Activated CD8-positive, alpha-beta memory T cell treated with anti-CD3 and anti-CD28 coated beads, Interleukin-2, amount 50 U/mL, for 48 hours (primary cell): Measurements from ENCODE around the gene CTSH.
A peak's percentile ranks its signal among the peaks of the same experiment; 100 is the strongest.

ENCODE experiments used
- DNase-seq: peaks from one replicate; pipeline ENCODE4 v3.0.0-alpha.2; 2020

Gene CTSH

DNA sequence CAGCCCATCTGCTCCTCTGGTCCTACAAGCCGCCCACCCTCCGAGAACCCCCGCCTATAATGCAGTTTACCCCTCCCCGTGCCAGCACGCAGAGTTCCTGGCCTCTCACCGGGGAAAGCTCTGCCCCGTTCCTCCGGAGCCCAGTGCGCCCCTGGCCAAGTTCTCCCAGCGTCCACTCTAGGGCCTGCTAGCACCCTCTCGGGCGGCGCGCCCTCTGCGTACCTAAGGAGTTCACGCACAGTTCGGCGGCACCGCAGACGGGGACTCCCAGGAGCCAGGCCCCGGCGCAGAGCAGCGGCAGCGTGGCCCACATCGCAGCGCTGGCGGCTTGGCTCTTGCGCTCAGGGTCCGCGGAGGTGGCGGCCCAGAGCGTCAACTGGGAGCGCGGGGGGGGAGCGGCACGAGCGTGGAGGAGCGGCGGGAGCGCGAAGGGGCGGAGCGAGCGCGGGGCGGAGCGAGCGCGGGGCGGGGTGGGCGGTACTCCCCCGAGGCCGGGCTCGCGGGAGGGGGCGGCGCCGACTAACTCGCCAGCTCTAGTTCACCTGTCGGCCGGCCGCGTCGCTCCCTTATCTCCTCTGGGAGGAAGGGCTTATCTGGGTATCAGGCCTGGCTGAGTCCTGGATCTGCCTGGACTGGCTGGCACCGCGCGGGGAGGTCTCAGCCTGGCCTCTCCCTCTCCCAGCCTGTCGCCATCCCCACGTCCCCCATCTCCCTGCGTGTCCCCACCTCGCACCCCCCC lies at the start of gene CTSH:
CTSH (minus strand) TSS at position 378 of the 739 bp plus-strand sequence; CDS start at position 313, 65 bp downstream.
- DNase-seq: peak; percentile 86

GRCh38 chr15:78993931-78994530 lies 49.2 kb upstream of the CTSH start:
- DNase-seq: no peak

GRCh38 chr15:78993257-78993930 lies 48.5 kb upstream of the CTSH start:
- DNase-seq: no peak

- no peak for DNase-seq
Measured at GRCh38 chr15:78992416-78993256, 47.8 kb upstream of the CTSH start.

DNA sequence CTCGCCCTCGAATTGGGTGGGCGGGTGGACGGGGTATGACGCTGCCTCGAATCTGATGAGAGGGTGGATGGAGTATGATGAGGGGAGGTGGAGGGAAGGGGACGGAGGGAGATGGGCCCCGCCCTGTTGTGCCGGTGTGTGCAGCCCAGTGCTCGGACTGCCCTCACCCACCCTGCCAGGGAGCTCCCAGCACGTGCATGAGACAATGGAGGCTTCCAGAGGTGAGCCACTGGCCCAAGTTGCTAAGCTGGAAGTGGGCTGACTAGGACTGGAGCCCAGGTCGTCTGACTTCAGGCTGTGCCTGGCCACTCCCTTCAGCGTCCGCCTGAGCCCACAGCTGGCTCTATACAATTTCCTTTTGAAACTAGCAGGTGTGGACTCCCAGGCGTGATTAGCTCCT lies 47.0 kb upstream of the CTSH start:
- DNase-seq: no peak

GRCh38 chr15:78991476-78991875 lies 46.6 kb upstream of the CTSH start:
- DNase-seq: no peak

- no peak for DNase-seq
Measured at GRCh38 chr15:78990278-78990677, 45.4 kb upstream of the CTSH start.

DNA sequence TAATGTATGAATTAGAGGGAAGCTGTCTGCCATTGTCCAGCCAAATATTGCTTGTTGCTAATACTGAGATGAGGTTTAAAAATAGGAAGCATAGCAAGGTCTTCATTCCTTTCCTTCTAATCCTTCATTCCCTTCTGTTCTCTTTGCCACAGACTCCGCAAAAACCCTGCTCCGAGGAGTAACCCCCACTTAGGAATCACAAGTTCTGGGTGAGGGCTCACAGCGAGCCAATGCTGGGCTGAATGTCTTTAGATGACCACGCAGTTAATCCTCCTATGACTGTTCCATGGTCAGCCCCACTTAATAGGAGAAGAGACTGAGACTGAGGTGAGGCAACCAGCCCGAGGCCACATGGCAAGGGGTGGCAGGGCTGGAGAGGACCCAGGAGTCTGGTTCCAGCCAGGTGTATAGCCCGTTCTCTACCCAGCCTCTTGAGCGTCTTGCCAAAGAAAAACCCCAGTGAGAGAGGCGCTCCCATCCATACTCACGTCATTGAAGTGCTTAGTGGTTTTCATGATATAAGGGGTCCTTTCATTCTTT lies 44.9 kb upstream of the CTSH start:
- DNase-seq: no peak

- DNase-seq: no peak
Measured at GRCh38 chr15:78988361-78988911, 43.6 kb upstream of the CTSH start.

GRCh38 chr15:78987556-78988360 lies 42.9 kb upstream of the CTSH start:
- DNase-seq: no peak

DNA sequence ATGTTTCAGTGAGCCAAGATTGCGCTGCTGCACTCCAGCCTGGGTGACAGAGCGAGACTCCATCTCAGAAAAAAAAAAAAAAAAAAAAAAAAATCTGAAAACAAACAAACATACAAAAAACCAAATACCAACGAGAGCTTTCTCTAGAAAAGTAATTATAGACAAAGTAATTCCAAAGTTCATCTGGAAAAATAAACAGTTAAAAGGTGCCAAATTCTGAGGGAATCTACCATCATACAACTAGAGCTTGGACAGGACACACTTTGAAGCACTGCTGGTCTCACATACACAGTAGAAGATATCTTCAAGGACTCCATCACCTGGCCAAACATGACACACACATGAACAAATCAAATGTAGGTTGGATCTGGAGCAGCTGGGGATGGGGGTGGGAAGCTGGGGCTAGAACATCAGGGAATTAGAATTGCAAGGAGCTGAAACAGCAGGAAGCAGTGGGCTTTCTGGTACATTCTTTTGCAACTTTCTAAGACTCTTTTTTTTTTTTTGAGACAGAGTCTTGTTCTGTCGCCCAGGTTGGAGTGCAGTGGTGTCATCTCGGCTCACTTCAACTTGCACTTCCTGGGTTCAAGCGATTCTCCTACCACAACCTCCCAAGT lies 41.1 kb upstream of the CTSH start:
- no peak for DNase-seq

DNA sequence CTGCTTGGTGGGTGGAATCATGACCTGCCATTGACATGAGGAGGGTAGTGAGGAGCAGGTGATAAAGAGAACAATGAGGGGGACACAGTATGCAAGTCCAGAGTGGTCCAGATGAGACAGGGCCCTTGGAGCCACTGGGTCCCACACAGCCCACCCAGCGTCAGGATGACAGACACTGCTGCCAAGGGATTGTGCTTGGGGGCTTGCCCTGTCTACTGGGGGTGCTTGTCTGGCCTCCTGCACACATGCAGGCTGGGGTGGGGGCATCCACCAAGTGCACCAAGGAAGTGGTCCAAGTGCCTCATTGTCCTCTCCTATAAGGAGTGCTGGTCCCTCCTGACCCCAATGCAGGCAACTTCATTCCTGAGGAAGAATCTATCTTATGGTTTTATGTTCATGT lies 39.2 kb upstream of the CTSH start:
- DNase-seq: no peak

- DNase-seq: no peak
Measured at GRCh38 chr15:78983146-78983918, 38.5 kb upstream of the CTSH start.

- no peak for DNase-seq
Measured at GRCh38 chr15:78982736-78983135, 37.9 kb upstream of the CTSH start.

GRCh38 chr15:78981532-78982313 lies 36.9 kb upstream of the CTSH start:
- DNase-seq: no peak

DNA sequence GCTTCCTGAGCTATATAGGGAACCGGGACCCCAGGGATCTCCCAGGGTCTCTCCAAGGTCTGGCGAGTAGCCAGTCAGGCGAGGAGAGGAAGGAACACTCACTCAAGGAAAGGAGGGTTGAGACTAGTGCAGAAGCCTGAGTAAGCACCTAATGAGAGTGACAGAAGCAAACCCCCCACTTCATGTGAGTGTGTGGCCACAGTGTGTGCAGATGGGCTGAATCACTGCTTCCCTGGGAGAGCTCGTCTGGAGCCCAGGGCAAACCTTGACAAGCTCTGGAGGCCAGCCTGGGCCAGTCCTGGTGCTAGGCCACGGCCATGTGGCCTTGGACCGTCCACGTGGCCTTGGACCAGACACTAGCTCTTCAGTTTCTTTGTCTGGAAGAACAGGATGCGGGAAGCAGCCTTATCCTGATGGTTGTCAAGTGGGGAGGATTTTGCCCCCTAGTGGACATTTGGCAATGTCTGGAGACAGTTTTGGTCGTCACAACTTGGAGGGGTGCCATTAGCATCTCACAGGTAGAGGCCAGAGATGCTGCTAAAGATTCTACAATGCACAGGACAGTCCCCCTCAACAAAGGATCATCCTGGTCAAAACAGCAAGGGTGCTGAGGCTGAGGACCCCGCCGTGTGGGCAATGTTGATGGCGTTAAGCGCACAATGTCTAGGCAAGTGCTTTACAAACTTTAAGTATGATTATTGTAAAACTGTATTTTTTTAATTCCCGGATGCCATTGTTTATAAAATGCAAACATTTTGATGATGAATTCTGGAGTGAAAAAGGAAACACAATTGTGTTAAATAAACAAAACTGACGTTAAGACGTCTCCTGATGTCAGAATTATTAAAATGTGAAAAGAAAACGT lies 34.8 kb upstream of the CTSH start:
- no peak for DNase-seq

GRCh38 chr15:78978601-78979179 lies 33.8 kb upstream of the CTSH start:
- no peak for DNase-seq
